PFSK-1 (cell line): ENCODE data around the gene TSC1.

Experiments
- POLR2AphosphoS5 ChIP-seq: IDR thresholded peaks from 2 replicates; pipeline ENCODE4 v1.6.1; 2012; ENCODE audit warnings: low read depth, mild to moderate bottlenecking, control low read depth, low read length, moderate library complexity
- REST ChIP-seq, 2 experiments: IDR thresholded peaks; 2 replicates each; pipeline versions ENCODE4 v1.6.1 to v1.8.0; 2011 to 2012; ENCODE audit warnings: low read depth in 2 of 2, low read length in 2 of 2, control low read depth in 1 of 2, inconsistent platforms in 1 of 2, mild to moderate bottlenecking in 1 of 2, moderate library complexity in 1 of 2; ENCODE audit not compliant: insufficient read depth in 1 of 2
- TAF1 ChIP-seq: IDR thresholded peaks from 2 replicates; pipeline ENCODE4 v1.6.1; 2012; ENCODE audit warnings: low read length, control low read depth, borderline replicate concordance; ENCODE audit not compliant: insufficient read depth

DNA sequence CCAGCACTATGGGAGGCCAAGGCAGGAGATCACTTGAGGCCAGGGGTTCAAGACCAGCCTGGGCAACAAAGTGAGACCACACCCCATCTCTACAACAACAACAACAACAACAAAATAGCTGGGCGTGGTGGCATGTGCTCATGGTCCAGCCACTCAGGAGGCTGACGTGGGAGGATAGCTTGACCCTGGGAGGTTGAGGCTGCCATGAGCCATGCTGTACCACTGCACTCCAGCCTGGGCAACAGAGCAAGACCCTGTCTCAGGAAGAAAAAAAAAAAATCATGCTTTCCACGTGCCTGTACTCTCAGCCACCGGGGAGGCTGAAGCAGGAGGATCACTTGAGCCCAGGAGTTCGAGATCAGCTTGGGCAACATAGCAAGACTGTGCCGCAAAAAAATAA lies 29.5 kb downstream of the TSC1 start:
- TF ChIP-seq TAF1: no peak
- TF ChIP-seq POLR2AphosphoS5: no peak
- TF ChIP-seq REST (IDR thresholded peaks at IDR 0.05; ENCODE audit: insufficient read depth in 1 of 2, low read depth in 2 of 2, low read length in 2 of 2): no peak
